Stimulated activated CD4-positive, alpha-beta T cell treated with anti-CD3 and anti-CD28 coated beads, Interleukin-2, amount 100 ng/mL, for 4 hours (primary cell): ENCODE results near the gene IRX3.
"Not testable (repeated sequence)": the region's sequence is repeated elsewhere in the genome, so short reads cannot be mapped to it uniquely, and the experiment has no call there.

Experiments
- DNase-seq: peaks from one replicate; pipeline ENCODE4 v3.0.0-alpha.2; 2020; ENCODE audit warnings: low read depth

The IRX3 gene

GRCh38 chr16:54275956-54276355, 10.6 kb downstream of the IRX3 start:
- DNase-seq, result no peak

- DNase-seq, result no peak
Measured at GRCh38 chr16:54273566-54273965, 13.0 kb downstream of the IRX3 start.

- DNase-seq, result no peak
Measured at GRCh38 chr16:54270711-54271110, 15.9 kb downstream of the IRX3 start.

- no peak for DNase-seq
Measured at GRCh38 chr16:54269461-54269860, 17.1 kb downstream of the IRX3 start.

- no peak for DNase-seq
Measured at GRCh38 chr16:54268766-54269165, 17.8 kb downstream of the IRX3 start.

- no peak for DNase-seq
Measured at GRCh38 chr16:54268340-54268739, 18.2 kb downstream of the IRX3 start.

DNA sequence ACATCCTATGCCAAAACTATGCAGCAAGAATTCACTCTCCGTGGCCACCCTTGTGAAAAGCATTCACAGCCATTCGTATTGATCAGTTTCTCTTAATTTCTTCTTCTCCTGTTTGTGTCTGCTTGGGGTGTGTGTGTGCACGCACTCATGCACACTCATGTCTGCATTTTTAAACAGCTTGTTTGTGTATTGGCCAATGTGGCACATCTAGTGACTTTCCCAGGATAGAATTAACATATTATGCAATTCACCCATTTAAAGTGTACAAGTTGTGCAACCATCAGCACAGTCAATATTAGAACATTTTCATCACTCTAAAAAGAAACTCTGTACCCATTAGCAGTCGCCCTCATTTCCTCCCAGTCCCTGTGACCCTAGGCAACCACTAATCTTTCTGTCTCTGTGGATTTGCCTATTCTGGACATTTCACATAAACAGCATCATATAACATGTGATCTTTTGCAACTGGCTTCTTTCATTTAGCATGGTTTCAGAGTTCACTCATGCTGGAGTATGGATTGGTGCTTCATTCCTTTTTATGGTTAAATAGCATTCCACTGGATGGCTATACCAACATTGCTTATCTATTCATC, 20.1 kb downstream of the IRX3 start:
- DNase-seq, result no peak

DNA sequence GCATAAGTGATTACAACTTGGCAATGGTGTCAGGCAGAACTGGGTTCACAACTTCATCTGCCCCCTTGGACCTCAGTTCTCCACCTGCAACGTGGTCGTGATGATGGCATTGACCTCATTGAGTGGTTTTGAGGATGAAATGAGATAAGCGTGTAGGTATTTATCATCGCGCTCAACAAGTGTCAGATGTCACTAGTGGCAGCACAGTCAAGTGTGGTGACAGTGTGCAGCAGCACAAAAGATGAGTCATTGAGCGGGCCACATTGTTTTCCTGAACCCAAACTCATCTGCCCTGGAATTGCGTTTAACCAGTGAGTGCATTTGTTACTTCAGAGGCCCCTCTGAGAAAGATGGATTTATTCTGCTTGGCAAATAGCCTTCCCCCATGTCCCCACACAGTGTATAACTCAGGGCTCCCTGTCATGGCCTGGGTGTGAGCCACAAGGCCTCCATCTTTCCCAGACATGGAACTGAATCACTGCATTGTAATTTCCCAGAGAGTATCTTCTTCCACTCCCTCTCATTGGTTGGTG, 20.9 kb downstream of the IRX3 start:
- DNase-seq, result no peak

GRCh38 chr16:54253118-54253517, 33.5 kb downstream of the IRX3 start:
- no peak for DNase-seq

GRCh38 chr16:54248863-54249710, 37.5 kb downstream of the IRX3 start:
- no peak for DNase-seq

DNA sequence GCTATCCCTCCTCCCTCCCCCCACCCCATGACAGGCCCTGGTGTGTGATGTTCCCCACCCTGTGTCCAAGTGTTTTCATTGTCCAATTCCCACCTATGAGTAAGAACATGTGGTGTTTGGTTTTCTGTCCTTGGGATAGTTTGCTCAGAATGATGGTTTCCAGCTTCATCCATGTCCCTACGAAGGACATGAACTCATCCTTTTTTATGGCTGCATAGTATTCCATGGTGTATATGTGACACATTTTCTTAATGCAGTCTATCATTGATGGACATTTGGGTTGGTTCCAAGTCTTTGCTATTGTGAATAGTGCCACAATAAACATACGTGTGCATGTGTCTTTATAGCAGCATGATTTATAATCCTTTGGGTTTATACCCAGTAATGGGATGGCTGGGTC, 38.9 kb downstream of the IRX3 start:
- not testable (repeated sequence) for DNase-seq

GRCh38 chr16:54246454-54246821, 40.1 kb downstream of the IRX3 start:
- no peak for DNase-seq

DNA sequence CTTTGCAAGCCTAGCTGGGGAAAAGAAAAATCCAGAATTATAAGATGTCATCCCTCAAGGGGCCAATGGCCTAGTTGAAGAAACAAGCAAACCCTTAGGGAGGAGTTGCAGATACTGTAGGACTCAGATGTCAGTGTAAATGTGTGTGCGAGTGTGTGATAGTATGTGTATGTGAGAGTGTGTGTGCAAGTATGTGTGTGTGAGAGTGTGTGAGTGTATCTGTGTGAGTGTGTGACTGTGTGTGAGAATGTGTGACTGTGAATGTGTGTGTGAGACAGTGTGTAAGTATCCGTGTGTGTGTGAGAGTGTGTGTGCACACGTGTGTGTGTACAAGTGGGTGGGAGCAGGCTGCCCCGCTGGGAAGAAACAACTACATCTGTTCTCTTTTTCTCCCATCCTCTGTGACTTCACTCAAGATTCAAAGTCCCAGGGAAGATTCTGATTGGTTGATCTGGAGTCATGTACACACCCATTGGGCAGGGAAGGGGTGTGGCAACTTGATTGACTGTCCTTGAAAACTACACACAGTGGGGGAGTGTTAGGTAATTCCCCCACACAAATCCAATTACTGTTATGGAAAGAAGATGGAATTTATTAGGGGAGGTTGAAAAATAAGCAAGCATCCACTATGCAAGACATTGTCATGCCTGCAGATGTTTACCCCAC, 40.7 kb downstream of the IRX3 start:
- DNase-seq, result no peak

GRCh38 chr16:54244061-54244886, 42.3 kb downstream of the IRX3 start:
- no peak for DNase-seq

GRCh38 chr16:54243202-54243601, 43.4 kb downstream of the IRX3 start:
- DNase-seq, result no peak

DNA sequence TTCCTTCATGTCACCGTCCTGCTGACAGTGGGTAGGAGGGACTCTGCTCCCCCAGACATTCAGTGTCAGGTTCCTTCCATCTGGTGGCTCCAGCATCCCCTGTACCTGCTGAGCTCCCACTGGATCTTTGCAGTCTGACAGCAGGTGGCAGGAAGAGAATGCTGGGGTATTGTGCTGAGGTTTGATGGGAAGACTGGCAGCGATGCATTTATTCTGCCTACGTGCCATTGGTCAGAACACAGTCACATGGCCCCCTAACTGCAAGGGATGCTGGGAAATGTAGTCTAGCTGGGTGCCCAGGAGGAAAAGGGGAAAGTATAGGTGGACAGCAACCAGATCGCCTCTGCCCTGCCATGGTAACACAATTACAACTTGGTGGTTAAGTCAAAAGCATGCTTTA, 44.4 kb downstream of the IRX3 start:
- no peak for DNase-seq

- no peak for DNase-seq
Measured at GRCh38 chr16:54241525-54241924, 45.1 kb downstream of the IRX3 start.

GRCh38 chr16:54240271-54241129, 46.1 kb downstream of the IRX3 start:
- no peak for DNase-seq

DNA sequence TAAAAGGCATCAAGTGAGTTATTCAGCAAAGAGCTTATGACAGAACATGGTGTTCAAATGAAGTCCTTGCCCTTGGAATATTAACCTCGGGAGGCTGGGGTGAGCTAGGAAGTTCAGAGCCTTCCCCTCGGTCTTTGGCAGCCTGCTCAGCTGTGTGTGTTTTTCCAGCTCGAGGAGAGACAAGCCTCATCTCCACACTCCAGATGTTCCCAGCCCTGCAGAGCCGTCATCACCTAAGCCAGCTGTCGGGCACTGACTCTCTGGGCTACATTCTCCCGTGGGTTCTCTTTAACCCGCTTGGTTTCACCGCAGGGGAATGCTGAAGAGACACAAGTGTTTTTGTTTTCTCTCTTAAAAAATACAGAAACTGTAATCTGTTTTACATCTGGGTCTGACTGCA, 47.1 kb downstream of the IRX3 start:
- no peak for DNase-seq

GRCh38 chr16:54236773-54237172, 49.8 kb downstream of the IRX3 start:
- DNase-seq, result no peak

DNA sequence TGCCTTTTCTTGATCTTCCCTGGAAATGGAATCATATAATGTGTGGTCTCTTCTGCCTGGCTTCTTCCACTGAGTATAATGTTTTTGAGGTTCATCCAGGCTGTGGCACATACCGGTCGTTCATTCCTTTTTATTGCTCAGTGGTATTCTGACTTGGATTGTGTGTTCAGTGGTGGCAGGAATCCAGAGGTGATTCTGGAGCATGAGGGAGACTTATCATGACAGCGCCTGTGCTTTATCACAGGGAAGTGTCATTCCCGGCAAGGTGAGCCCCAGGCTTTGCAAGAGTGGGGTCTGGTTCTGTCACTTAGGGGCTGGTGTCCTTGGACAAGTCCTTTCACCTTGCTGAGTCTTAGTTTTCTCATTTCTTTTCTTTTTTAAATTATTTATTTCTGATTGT, 53.0 kb downstream of the IRX3 start:
- no peak for DNase-seq
